Naive thymus-derived CD4-positive, alpha-beta T cell (primary cell): ENCODE results near the gene SOWAHC. TPM values are rescaled to one million over a fixed set of nuclear protein-coding genes. Genes with fewer than 3 reads are reported as not detected.

Experiments
- ATAC-seq: fragments of 150-1000 bp; cut with Tn5 transposase; 2 replicates; pipeline ENCODE4 v1.10.0; 2021; ENCODE audit warnings: mild to moderate bottlenecking, moderate library complexity
- CTCF ChIA-PET: fragments of 350-600 bp; sonication (Branson Sonifier 250); formaldehyde crosslinking; loops from one replicate; lab custom pipeline; 2021; ENCODE audit warnings: antibody characterized with exemption; lab: Charles Lee
- POLR2A ChIA-PET: fragments of 350-600 bp; sonication (Branson Sonifier 250); formaldehyde crosslinking; loops from one replicate; lab custom pipeline; 2021; ENCODE audit warnings: antibody characterized with exemption, inconsistent platforms; lab: Charles Lee
- DNase-seq, 9 donors: peaks; one replicate each; pipeline versions ENCODE4 v3.0.0 to v3.0.0-alpha.2; 2020 to 2022; ENCODE audit warnings: mixed read lengths in 1 of 9
- H3K27ac ChIP-seq: one replicate; pipeline ENCODE4 v1.7.0; 2013; ENCODE audit warnings: mild to moderate bottlenecking, low read depth, low read length, moderate library complexity
- H3K27me3 ChIP-seq, 2 donors: one replicate each; pipeline ENCODE4 v1.7.0; 2013; ENCODE audit warnings: low read length in 2 of 2, mild to moderate bottlenecking in 2 of 2, moderate library complexity in 2 of 2; ENCODE audit not compliant: control insufficient read depth in 2 of 2, insufficient read depth in 2 of 2
- H3K36me3 ChIP-seq, 3 experiments: 1 replicate in 2 of 3; 2 replicates in 1 of 3; pipeline ENCODE4 v1.7.0; 2013; ENCODE audit warnings: low read length in 3 of 3, mild to moderate bottlenecking in 3 of 3, moderate library complexity in 1 of 3; ENCODE audit not compliant: insufficient read depth in 3 of 3, control insufficient read depth in 2 of 3
- H3K4me1 ChIP-seq, 2 donors: one replicate each; pipeline ENCODE4 v1.7.0; 2013; ENCODE audit warnings: low read length in 2 of 2, mild to moderate bottlenecking in 2 of 2, moderate library complexity in 1 of 2; ENCODE audit not compliant: control insufficient read depth in 2 of 2, insufficient read depth in 2 of 2
- H3K4me3 ChIP-seq: 2 replicates; pipeline ENCODE4 v1.7.0; 2013; ENCODE audit warnings: mild to moderate bottlenecking, low read length
- H3K9me3 ChIP-seq, 3 experiments: 1 replicate in 2 of 3; 2 replicates in 1 of 3; pipeline ENCODE4 v1.7.0; 2013; ENCODE audit warnings: low read length in 3 of 3; ENCODE audit not compliant: control insufficient read depth in 2 of 3
- H3K27ac Mint-ChIP-seq, 9 donors: one replicate each; pipeline ENCODE4 v1.8.0; 2020 to 2022; ENCODE audit warnings: mixed read lengths in 9 of 9, mild to moderate bottlenecking in 8 of 9, moderate library complexity in 5 of 9, inconsistent platforms in 2 of 9
- H3K27me3 Mint-ChIP-seq, 5 donors: one replicate each; pipeline ENCODE4 v1.8.0; 2021 to 2022; ENCODE audit warnings: mixed read lengths in 5 of 5, mild to moderate bottlenecking in 1 of 5
- H3K36me3 Mint-ChIP-seq, 5 donors: one replicate each; pipeline ENCODE4 v1.8.0; 2020 to 2022; ENCODE audit warnings: mixed read lengths in 5 of 5, mild to moderate bottlenecking in 3 of 5, inconsistent platforms in 1 of 5
- H3K4me1 Mint-ChIP-seq, 7 donors: one replicate each; pipeline ENCODE4 v1.8.0; 2020 to 2022; ENCODE audit warnings: mixed read lengths in 7 of 7, mild to moderate bottlenecking in 3 of 7, inconsistent platforms in 1 of 7
- H3K4me3 Mint-ChIP-seq, 10 donors: one replicate each; pipeline ENCODE4 v1.8.0; 2020 to 2022; ENCODE audit warnings: mild to moderate bottlenecking in 10 of 10, mixed read lengths in 10 of 10, moderate library complexity in 6 of 10, inconsistent platforms in 2 of 10
- H3K9me3 Mint-ChIP-seq, 11 donors: one replicate each; pipeline ENCODE4 v1.8.0; 2020 to 2022; ENCODE audit warnings: mixed read lengths in 11 of 11, mild to moderate bottlenecking in 4 of 11, inconsistent platforms in 1 of 11, moderate library complexity in 1 of 11
- intact Hi-C, 2 donors: fragments of 100-400 bp; cut with micrococcal nuclease; formaldehyde crosslinking; loops; one replicate each; pipeline ENCODE4 v1.15.1; 2023
- polyA plus RNA-seq, 2 donors: library from polyadenylated mRNA; unstranded; fragments of 300-500 nt; fragmentation: Illumina TruSeq; gene quantifications; one replicate each; pipeline ENCODE4 v1.2.3, GENCODE V29; 2021
- total RNA-seq, 6 experiments: library from RNA in 5 of 6; stranded (reverse) in 5 of 6; gene quantifications; 1 replicate in 5 of 6; 2 replicates in 1 of 6; pipeline ENCODE4 v1.2.3 and lab custom pipeline; 2021 to 2026

The SOWAHC gene
- total and polyA plus RNA-seq, 7 experiments from 2014 or later: 0.16 to 1.2 (median 0.89) TPM

DNA sequence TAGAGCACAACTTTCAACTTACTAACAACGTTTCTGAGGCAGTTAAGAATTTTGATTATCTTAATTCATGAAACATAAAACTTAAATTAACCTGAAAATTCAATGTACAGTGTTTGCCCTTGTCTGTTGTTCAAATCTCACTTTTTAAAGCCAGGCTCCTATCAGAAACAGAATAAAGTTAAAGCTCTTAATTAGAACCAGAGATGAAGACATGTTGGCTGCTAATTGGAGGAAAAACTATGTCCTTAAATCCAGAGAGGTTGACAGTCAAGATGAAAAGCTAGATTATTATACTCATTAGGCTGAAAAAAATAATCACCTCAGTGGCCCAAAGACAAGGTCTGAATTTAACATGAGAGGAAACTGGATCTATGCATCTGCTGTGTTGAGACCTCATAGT, 52.3 kb downstream of the SOWAHC start:
- H3K4me3 Mint-ChIP-seq: no peak overlapping the region
- H3K27ac Mint-ChIP-seq: no peak overlapping the region
- no peaks in the 10 kb centered on the region for H3K36me3 Mint-ChIP-seq
- Histone ChIP-seq H3K4me3 (no peak overlapping the region), H3K27me3 (no peaks in the 10 kb centered on the region), H3K27ac (no peak overlapping the region), H3K4me1 (no peaks in the 10 kb centered on the region), H3K36me3 (no peaks in the 10 kb centered on the region), H3K9me3 (no peaks in the 10 kb centered on the region)
- ATAC-seq: no peak
- H3K9me3 Mint-ChIP-seq: no peaks in the 10 kb centered on the region
- ChIA-PET CTCF (no interaction called here), POLR2A (no interaction called here)
- DNase-seq: no peak
- peaks cover 0 to 29% (median 18%) of the 10 kb centered on the region in 5 donors for H3K27me3 Mint-ChIP-seq
- no peaks in the 10 kb centered on the region for H3K4me1 Mint-ChIP-seq
- intact Hi-C loops: no loop called here

Other genes with a start within 250 kb of the SOWAHC start
- 1 to 10 TPM in 4 of 5 experiments, under 1 TPM in 1; 0.94 to 5.9 (median 2.0) TPM for gene SEPTIN10, start 398 bp upstream of the SOWAHC start, total RNA-seq
- gene SEPTIN10, start 398 bp upstream of the SOWAHC start, polyA plus RNA-seq: 1 to 10 TPM in 1 of 2 donors, under 1 TPM in 1; 0.53 to 4.2 TPM
- gene RGPD5, start 179.9 kb downstream of the SOWAHC start, total RNA-seq: 100 to 1,000 TPM in 2 of 5 experiments, 10 to 100 TPM in 3; 30.3 to 161 (median 99.9) TPM
- 1 to 10 TPM; 4.2 to 5.7 TPM for gene RGPD5, start 179.9 kb downstream of the SOWAHC start, polyA plus RNA-seq